Activated gamma-delta T cell (primary cell): ENCODE data around the gene NPC1L1.

Experiments
- DNase-seq: peaks from one replicate; lab custom pipeline; 2025; lab: John Stamatoyannopoulos, UW

The NPC1L1 gene

DNA sequence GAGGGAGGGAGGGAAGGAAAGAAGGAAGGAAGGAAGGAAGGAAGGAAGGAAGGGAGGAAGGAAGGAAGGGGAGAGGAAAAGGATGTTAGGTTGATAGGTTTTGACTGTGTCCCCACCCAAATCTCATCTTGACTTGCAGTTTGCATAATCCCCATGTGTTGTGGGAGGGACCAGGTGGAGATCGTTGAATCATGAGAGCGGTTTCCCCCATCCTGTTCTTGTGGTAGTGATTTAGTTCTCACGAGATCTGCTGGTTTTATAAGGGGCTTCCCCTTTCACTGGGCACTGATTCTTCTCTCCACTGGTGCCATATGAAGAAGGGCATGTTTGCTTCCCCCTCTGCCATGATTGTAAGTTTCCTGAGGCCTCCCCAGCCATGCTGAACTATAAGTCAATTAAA is 35.5 kb downstream of the NPC1L1 start:
- no peak for DNase-seq

DNA sequence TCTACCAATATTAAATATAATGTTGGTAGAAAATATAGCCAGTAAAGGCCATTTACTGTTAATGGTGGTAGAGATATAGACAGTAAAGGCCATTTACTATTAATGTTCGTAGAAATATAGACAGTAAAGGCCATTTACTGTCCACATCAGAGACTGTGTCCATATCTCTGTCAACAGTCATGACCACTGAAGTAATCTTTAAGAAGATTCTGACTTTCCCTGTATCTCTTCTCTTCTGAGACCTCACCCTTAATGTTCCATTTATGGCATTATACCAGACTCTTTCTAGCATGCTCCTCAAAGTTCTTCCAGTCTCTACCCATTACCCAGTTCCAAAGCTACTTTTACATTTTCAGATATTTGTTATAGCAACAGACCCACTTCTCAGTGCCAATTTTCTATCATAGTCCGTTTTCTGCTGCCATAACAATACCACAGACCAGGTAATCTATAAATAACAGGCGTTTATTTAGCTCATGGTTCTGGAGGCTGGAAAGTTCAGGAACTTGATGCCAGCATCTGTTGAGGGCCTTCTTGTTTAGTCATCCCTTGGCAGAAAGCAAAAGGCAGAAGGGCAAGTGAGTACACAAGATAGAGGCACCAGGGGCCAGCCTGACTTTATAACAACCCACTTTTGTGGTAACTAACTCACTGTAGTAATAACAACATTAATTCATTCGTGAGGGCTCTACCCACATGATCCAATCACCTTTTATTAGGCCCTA is 42.7 kb downstream of the NPC1L1 start:
- DNase-seq: no peak

DNA sequence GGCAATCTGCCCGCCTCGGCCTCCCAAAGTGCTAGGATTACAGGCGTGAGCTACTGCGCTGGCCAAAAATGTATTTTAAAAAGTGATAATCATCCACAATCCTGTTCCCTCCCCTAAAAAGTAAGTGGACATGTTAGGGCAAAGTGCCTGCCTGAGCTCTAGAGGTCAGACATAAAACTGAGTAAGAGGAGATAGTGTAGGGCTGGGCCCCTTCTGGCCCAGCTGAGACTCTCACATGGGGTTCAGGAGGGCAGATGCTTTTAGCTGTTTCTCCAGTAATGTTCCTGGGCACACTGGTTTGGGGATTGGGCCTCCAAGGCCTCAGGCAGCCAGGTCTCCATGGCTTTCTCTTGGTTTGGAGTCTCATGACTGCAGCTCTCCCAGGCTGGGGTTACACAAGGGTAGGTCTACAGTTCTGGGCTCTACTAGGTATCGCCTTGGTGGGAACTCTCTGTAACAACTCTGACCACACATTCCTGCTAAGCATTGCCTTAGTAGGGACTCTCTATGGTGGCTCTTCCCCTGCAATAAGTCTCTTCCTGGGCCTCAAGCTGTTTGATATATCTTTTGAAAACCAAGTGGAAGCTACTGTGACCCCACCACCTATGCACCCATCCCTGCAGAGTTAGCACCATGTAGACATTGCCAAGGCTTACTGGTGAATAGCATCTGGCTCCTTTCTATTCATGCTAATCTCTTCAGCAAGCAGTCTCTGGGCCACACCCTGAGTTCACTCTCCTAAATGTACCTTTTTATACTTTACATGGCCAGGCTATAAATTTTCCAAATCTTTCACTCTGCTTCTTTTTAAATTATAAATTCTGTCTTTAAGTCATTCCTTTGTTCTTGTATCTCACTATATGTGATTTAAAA is 43.7 kb downstream of the NPC1L1 start:
- DNase-seq: no peak

DNA sequence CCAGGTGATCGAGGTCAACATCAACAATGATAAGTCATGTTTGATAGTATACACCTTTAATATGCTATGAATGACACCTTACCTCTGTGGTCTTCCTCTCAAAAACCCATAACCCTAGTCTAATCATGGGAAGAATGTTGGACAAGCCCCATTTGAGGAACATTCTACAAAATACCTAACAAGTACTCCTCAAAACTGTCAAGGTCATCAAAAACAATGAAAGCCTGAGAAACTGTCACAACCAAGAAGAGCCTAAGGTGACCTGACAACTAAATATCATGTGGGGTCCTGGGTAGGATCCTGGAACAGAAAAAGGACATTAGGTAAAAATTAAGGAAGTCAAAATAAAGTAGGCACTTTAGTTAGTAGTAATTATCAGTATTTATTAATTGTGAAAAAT is 44.7 kb downstream of the NPC1L1 start:
- no peak for DNase-seq

- DNase-seq: no peak
These were observed 46.2 kb downstream of the NPC1L1 start for GRCh38 chr7:44494960-44495359.

- DNase-seq: no peak
These were observed 49.9 kb downstream of the NPC1L1 start for GRCh38 chr7:44491229-44491628.

- DNase-seq: peak; percentile 62
These were observed 50.6 kb downstream of the NPC1L1 start, which contains the start of gene NUDCD3 for GRCh38 chr7:44490351-44491200. Gene NUDCD3 (minus strand): TSS chr7:44490658. CDS start chr7:44490600, 58 bp downstream.

DNA sequence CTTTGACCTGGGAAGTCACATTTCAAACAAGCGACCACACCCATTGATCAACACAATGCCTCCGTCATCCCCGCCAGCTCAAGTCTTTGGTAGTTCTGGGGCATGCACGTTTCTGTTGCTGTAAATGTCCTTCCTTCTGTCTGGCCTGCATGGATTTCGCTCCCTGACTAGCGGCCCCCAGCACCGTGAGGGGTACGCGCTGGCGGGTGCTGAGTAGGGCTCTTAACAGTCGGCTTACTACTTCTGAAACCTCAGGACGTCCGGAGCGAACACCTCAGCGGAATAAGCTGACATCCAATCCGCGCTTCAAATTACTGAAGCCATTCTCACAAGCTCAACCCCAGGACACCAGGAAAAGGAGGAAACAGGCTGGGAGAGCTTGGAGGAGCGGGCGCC is 51.2 kb downstream of the NPC1L1 start:
- peak; percentile 19 for DNase-seq

DNA sequence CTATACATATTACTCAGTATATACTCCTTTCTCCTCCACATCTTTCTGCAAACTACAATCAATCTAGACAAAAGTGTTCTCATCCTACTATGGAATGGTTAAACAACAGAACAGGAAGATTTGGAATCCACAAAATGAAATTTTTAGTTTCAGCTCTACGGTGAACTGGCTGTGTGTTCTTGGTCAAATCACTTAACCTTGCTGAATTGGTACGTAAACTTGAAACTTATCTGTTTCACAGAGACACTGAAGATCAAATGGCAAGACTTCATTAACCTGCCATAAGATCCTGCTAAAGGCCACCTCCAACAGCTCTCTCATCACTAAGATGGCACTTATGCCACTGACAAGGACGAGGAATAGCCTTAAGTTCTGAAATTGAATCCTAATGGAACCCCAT is 52.2 kb downstream of the NPC1L1 start:
- DNase-seq: no peak

DNA sequence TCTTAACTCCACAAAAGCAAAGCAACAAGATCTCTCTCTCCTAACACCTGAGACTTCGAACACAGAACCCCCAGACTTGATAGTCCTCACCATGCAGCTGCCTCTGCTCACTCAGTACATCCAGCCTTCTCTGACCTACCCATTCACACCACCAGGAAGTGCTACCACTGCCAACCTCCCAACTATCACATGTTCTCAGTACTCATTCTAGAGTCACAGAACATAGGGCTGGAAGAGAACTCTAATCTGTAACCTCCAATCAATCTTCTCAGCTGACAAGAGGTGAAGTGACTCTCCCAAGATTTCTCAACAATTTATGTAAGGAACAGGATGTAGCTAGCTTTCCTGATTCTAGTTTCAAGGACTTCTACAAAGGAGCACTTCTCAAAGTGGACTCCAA is 54.4 kb downstream of the NPC1L1 start:
- no peak for DNase-seq

DNA sequence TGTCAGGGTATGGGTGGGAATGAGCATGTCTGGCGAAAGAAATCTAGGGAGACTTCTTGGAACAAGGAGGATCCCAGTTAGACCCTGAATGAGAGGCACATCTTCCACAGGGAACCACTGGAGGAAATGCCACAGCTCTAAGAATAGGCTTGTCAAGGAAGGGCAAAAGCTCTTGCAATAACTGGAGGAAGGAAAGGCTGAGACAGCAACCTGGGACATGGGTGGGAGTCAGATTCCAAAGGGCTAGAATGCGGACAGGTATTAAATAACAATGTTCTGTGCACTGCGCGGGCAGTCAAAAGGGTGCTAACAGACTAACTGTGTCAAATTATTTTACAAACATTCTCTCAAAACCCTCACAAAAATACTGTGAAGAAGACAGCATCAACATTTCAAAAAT is 55.1 kb downstream of the NPC1L1 start:
- DNase-seq: no peak

- no peak for DNase-seq
These were observed 56.4 kb downstream of the NPC1L1 start for GRCh38 chr7:44484482-44485313.

DNA sequence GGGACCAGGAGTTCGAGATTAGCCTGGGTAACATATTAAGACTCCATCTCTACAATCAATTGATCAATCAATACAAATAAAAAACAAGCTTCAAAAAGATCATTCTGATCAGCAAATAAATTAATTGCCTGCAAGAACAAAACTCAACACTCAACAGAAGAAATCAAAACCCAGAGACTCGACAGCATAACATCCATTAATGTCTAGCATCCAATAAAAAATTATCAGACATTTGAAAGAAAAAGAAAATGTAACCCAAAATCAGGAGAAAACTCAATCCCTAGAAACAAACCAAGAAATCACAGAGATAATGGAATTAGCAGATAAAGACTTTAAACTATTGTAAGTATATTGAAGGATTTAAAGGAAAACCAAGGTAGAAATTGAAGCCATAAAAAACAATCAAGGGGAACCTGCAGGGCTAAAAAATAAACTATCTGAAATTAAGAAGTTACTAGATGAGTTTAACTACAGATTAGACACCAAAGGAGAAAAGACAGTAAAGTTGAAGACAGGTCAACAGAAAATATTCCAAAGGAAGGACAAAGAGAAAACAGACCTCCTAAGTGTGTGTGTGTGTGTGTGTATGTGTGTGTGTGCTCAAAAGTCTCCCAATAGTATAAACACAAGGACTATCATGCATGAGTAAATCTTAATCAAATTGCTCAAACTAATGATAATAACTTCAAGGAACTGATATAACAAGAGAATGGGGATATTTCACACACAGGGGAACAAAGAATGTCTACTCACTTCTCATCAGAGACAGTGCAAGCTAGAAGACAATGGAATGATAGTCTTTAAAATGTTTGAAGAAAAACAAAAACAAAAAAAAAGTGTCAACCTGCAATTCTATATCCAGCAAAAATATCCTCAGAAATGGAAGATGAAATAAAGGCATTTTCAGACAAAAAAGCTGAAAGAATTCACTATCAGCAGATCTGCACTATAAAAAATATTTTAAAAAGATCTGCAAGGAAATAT is 58.3 kb downstream of the NPC1L1 start:
- DNase-seq: no peak

DNA sequence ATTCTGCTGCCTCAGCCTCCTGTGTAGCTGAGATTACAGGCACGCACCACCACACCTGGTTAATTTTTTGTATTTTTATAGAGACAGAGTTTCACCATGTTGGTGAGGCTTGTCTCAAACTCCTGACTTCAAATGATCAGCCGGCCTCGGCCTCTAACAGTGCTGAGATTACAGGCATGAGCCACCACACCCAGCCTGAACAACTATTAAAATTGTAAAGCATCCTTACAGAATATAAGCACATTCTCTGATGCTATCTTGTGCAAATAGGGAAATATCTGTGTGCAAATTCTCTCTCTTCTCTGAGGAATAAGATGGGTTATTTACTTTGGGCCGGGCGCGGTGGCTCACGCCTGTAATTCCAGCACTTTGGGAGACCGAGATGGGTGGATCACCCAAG is 63.2 kb downstream of the NPC1L1 start:
- no peak for DNase-seq

- DNase-seq: no peak
These were observed 63.9 kb downstream of the NPC1L1 start for GRCh38 chr7:44477063-44477830.

GRCh38 chr7:44476313-44476712 is 64.8 kb downstream of the NPC1L1 start:
- DNase-seq: no peak

- DNase-seq: no peak
These were observed 67.8 kb downstream of the NPC1L1 start for GRCh38 chr7:44473295-44473694.

DNA sequence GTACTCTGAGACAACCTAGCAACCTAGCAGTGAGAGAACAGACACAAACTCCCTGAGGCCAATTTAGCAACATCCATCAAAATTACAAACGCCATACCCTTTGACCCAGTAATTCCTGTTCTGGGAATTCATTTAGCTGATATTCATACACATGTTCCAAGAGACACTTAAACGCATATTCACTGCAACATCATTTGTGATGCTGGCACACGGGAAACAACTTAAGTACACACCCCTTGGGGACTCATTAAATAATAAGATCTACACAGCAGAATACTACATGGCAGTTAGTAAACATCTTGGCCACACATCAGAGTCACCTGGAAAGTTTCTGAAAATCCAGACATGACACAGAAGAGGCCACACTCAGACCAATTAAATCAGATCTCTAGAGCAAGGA is 68.3 kb downstream of the NPC1L1 start:
- DNase-seq: no peak

GRCh38 chr7:44471850-44472249 is 69.3 kb downstream of the NPC1L1 start:
- no peak for DNase-seq
